NCI-H2081 (cell line): ENCODE data around the gene TATDN3.
A peak's percentile ranks its signal among the peaks of the same experiment; 100 is the strongest.
"Not testable (repeated sequence)": the region's sequence is repeated elsewhere in the genome, so short reads cannot be mapped to it uniquely, and the experiment has no call there.

Experiments used
- DNase-seq, 2 experiments: peaks; one replicate each; lab custom pipeline; 2025; lab: John Stamatoyannopoulos, UW

Gene TATDN3

GRCh38 chr1:212791676-212792395 is at the start of gene TATDN3, which contains the start of gene NSL1:
Gene TATDN3, plus strand, starts transcription at chr1:212791894. Its CDS starts 28 bp downstream, at chr1:212791922.
Gene NSL1, minus strand, starts transcription at chr1:212791777. Its CDS starts 14 bp downstream, at chr1:212791763.
- peak; percentile 93 to 97 for DNase-seq

- DNase-seq = peak in 1 of 2 experiments; percentile 30
Observed at GRCh38 chr1:212743901-212744475, 47.7 kb upstream of the TATDN3 start.

GRCh38 chr1:212745303-212745702 is 46.4 kb upstream of the TATDN3 start:
- DNase-seq = no peak

GRCh38 chr1:212746546-212746945 is 45.1 kb upstream of the TATDN3 start:
- no peak for DNase-seq

GRCh38 chr1:212749821-212750535 is 41.7 kb upstream of the TATDN3 start:
- DNase-seq = peak; percentile 71 to 74

- DNase-seq = no peak
Observed at GRCh38 chr1:212752252-212752933, 39.3 kb upstream of the TATDN3 start.

- peak in 1 of 2 experiments; percentile 7 for DNase-seq
Observed at GRCh38 chr1:212752934-212753497, 38.7 kb upstream of the TATDN3 start.

- no peak for DNase-seq
Observed at GRCh38 chr1:212753749-212754148, 37.9 kb upstream of the TATDN3 start.

- DNase-seq = no peak
Observed at GRCh38 chr1:212754193-212754592, 37.5 kb upstream of the TATDN3 start.

GRCh38 chr1:212754680-212755079 is 37.0 kb upstream of the TATDN3 start:
- no peak for DNase-seq

GRCh38 chr1:212759683-212760082 is 32.0 kb upstream of the TATDN3 start:
- DNase-seq = no peak

GRCh38 chr1:212760126-212760823 is 31.4 kb upstream of the TATDN3 start:
- peak; percentile 23 to 30 for DNase-seq

GRCh38 chr1:212762234-212762633 is 29.5 kb upstream of the TATDN3 start:
- DNase-seq = no peak

- DNase-seq = no peak
Observed at GRCh38 chr1:212762839-212763238, 28.9 kb upstream of the TATDN3 start.

- DNase-seq = not testable (repeated sequence)
Observed at GRCh38 chr1:212764718-212765281, 26.9 kb upstream of the TATDN3 start.

- not testable (repeated sequence) for DNase-seq
Observed at GRCh38 chr1:212766825-212767224, 24.9 kb upstream of the TATDN3 start.

GRCh38 chr1:212769459-212770167 is 22.1 kb upstream of the TATDN3 start:
- DNase-seq = no peak

- no peak for DNase-seq
Observed at GRCh38 chr1:212771341-212771740, 20.4 kb upstream of the TATDN3 start.

GRCh38 chr1:212773011-212773410 is 18.7 kb upstream of the TATDN3 start:
- no peak for DNase-seq

GRCh38 chr1:212774584-212774983 is 17.1 kb upstream of the TATDN3 start:
- no peak for DNase-seq
